Caco-2 (cell line): ENCODE measurements around the gene TDP2. TPM values are rescaled to one million over a fixed set of nuclear protein-coding genes. Genes with fewer than 3 reads are reported as not detected.

Experiments used
- BruUV-seq: library from RNA; stranded (reverse); fragments of 400-500 nt; replicated peaks from 2 replicates; lab custom pipeline; 2021; lab: Mats Ljungman, UMichigan
- CTCF ChIA-PET: fragments of 300-600 bp; sonication (Branson Sonifier 250); formaldehyde crosslinking; loops from one replicate; lab custom pipeline; 2022; ENCODE audit warnings: antibody characterized with exemption; lab: Charles Lee
- POLR2A ChIA-PET: fragments of 300-600 bp; sonication (Branson Sonifier 250); formaldehyde crosslinking; loops from one replicate; lab custom pipeline; 2022; ENCODE audit warnings: antibody characterized with exemption; lab: Charles Lee
- DNase-seq, 2 experiments: peaks; one replicate each; pipeline versions ENCODE4 v3.0.0 to v3.0.0-alpha.2; 2020 to 2022
- H3K27me3 ChIP-seq: replicated peaks from 2 replicates; pipeline ENCODE4 v1.6.0; 2011; ENCODE audit warnings: low read length; ENCODE audit not compliant: control insufficient read depth, insufficient read depth
- H3K36me3 ChIP-seq: 2 replicates; pipeline ENCODE4 v1.5.1; 2011; ENCODE audit warnings: low read length; ENCODE audit not compliant: control insufficient read depth, insufficient read depth
- H3K4me1 ChIP-seq: fragments of 250-450 bp; sonication (Bioruptor Pico); 2 replicates; pipeline ENCODE4 v1.5.1; 2020; ENCODE audit warnings: mild to moderate bottlenecking
- H3K4me3 ChIP-seq: 2 replicates; pipeline ENCODE4 v1.5.1; 2011; ENCODE audit warnings: low read depth, mild to moderate bottlenecking, control low read depth, low read length
- H3K9me3 ChIP-seq: fragments of 250-450 bp; sonication (Bioruptor Pico); 2 replicates; pipeline ENCODE4 v1.5.1; 2020; ENCODE audit warnings: mild to moderate bottlenecking, moderate library complexity
- H3K27ac Mint-ChIP-seq: one replicate; pipeline ENCODE4 v1.8.0; 2022; ENCODE audit warnings: mixed read lengths; ENCODE audit not compliant: unreplicated experiment
- H3K27me3 Mint-ChIP-seq: one replicate; pipeline ENCODE4 v1.8.0; 2022; ENCODE audit warnings: mixed read lengths; ENCODE audit not compliant: insufficient read depth, unreplicated experiment
- H3K36me3 Mint-ChIP-seq: one replicate; pipeline ENCODE4 v1.8.0; 2022; ENCODE audit warnings: mild to moderate bottlenecking, mixed read lengths; ENCODE audit not compliant: insufficient read depth, unreplicated experiment
- H3K4me1 Mint-ChIP-seq: one replicate; pipeline ENCODE4 v1.8.0; 2022; ENCODE audit warnings: low read depth, mixed read lengths; ENCODE audit not compliant: unreplicated experiment
- H3K4me3 Mint-ChIP-seq: one replicate; pipeline ENCODE4 v1.8.0; 2022; ENCODE audit warnings: mild to moderate bottlenecking, moderate library complexity, mixed read lengths; ENCODE audit not compliant: unreplicated experiment
- H3K9me3 Mint-ChIP-seq: one replicate; pipeline ENCODE4 v1.8.0; 2022; ENCODE audit warnings: mixed read lengths; ENCODE audit not compliant: unreplicated experiment
- CTCF ChIP-seq, 2 experiments: fragments of 200-600 bp in 1 of 2; IDR thresholded peaks; 1 replicate in 1 of 2; 2 replicates in 1 of 2; pipeline versions ENCODE4 v1.5.1 to v1.8.0; 2011 to 2022; ENCODE audit warnings: antibody characterized with exemption in 1 of 2, control low read depth in 1 of 2, inconsistent platforms in 1 of 2, low read depth in 1 of 2, low read length in 1 of 2, mild to moderate bottlenecking in 1 of 2, moderate library complexity in 1 of 2; ENCODE audit not compliant: insufficient read depth in 1 of 2, severe bottlenecking in 1 of 2, unreplicated experiment in 1 of 2
- intact Hi-C: fragments of 100-400 bp; cut with micrococcal nuclease; formaldehyde crosslinking; loops from one replicate; pipeline ENCODE4 v1.10.0; 2022; ENCODE audit not compliant: unreplicated experiment
- total RNA-seq: library from RNA; stranded (reverse); gene quantifications from 2 replicates; pipeline ENCODE4 v1.2.3, GENCODE V29; 2022

Gene TDP2
- total RNA-seq, 1 experiment from 2014 or later, result 46.7 TPM

DNA sequence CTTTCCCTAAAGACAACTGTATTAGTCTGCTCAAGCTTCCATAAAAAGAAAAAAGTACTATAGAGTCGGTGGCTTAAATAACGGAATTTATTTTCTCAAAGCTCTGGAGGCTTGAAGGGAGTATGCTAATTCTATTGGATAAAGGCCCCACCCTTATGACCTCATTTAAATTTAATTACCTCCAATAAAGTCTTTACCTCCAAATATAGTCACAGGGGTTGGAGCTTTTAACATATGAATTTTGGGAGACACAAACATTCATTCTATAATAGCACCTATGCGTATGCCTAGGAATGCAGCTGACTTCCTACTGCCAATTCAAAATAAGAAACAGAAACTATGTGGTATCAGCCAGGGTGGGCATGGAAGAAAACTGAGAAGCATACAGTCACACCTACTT lies 46.1 kb downstream of the TDP2 start:
- Mint-ChIP-seq H3K4me1 (no peaks in the 10 kb centered on the region), H3K4me3 (no peak overlapping the region), H3K9me3 (no peaks in the 10 kb centered on the region), H3K36me3 (no peaks in the 10 kb centered on the region), H3K27me3 (peaks cover 2% of the 10 kb centered on the region), H3K27ac (no peak overlapping the region)
- POLR2A ChIA-PET, result no interaction called here
- no peaks in the 10 kb centered on the region for H3K9me3 ChIP-seq
- H3K4me3 ChIP-seq, result no peak overlapping the region
- no peak for TF ChIP-seq CTCF (IDR thresholded peaks at IDR 0.05; ENCODE audit: insufficient read depth in 1 of 2, low read depth in 1 of 2, low read length in 1 of 2, severe bottlenecking in 1 of 2, unreplicated experiment in 1 of 2)
- CTCF ChIA-PET, result no interaction called here
- intact Hi-C loops, result no loop called here
- no peaks in the 10 kb centered on the region; the same call in 1 of the 2 replicates for H3K27me3 ChIP-seq
- no TSS peak for BruUV-seq
- no peaks in the 10 kb centered on the region for H3K36me3 ChIP-seq
- no peak for DNase-seq
- H3K4me1 ChIP-seq, result no peaks in the 10 kb centered on the region

- H3K27me3 ChIP-seq, result no peaks in the 10 kb centered on the region; the same call in 1 of the 2 replicates
- ChIA-PET CTCF (no interaction called here), POLR2A (no interaction called here)
- no peak for DNase-seq
- Mint-ChIP-seq H3K4me3 (no peak overlapping the region), H3K36me3 (no peaks in the 10 kb centered on the region), H3K4me1 (no peaks in the 10 kb centered on the region), H3K27me3 (peaks cover 3% of the 10 kb centered on the region), H3K9me3 (no peaks in the 10 kb centered on the region), H3K27ac (no peak overlapping the region)
- no peak for TF ChIP-seq CTCF (IDR thresholded peaks at IDR 0.05; ENCODE audit: insufficient read depth in 1 of 2, low read depth in 1 of 2, low read length in 1 of 2, severe bottlenecking in 1 of 2, unreplicated experiment in 1 of 2)
- no peaks in the 10 kb centered on the region for H3K4me1 ChIP-seq
- H3K36me3 ChIP-seq, result no peaks in the 10 kb centered on the region
- no peaks in the 10 kb centered on the region for H3K9me3 ChIP-seq
- H3K4me3 ChIP-seq, result no peak overlapping the region
- BruUV-seq, result no TSS peak
- intact Hi-C loops, result no loop called here
Measured at GRCh38 chr6:24619661-24620060, 47.0 kb downstream of the TDP2 start.

GRCh38 chr6:24614648-24615047 lies 52.1 kb downstream of the TDP2 start:
- no peak for TF ChIP-seq CTCF (IDR thresholded peaks at IDR 0.05; ENCODE audit: insufficient read depth in 1 of 2, low read depth in 1 of 2, low read length in 1 of 2, severe bottlenecking in 1 of 2, unreplicated experiment in 1 of 2)
- H3K27me3 Mint-ChIP-seq, result peaks cover 8% of the 10 kb centered on the region
- H3K4me1 ChIP-seq, result no peaks in the 10 kb centered on the region
- no peaks in the 10 kb centered on the region for H3K9me3 ChIP-seq
- no peak overlapping the region for H3K4me3 ChIP-seq
- no peak overlapping the region for H3K4me3 Mint-ChIP-seq
- ChIA-PET POLR2A (no interaction called here), CTCF (no interaction called here)
- intact Hi-C loops, result no loop called here
- H3K4me1 Mint-ChIP-seq, result peaks cover 6% of the 10 kb centered on the region
- H3K27ac Mint-ChIP-seq, result no peak overlapping the region
- H3K36me3 ChIP-seq, result no peaks in the 10 kb centered on the region
- no peaks in the 10 kb centered on the region for H3K36me3 Mint-ChIP-seq
- H3K27me3 ChIP-seq, result no peaks in the 10 kb centered on the region
- BruUV-seq, result no TSS peak
- no peak for DNase-seq
- no peaks in the 10 kb centered on the region for H3K9me3 Mint-ChIP-seq
